ENCODE measurements around the gene TBC1D32. TPM values are rescaled to one million over a fixed set of nuclear protein-coding genes. Genes with fewer than 3 reads are reported as not detected.
"Not testable (repeated sequence)": the region's sequence is repeated elsewhere in the genome, so short reads cannot be mapped to it uniquely, and the experiment has no call there.

The TBC1D32 gene
- total RNA-seq, 1 donor from 2014 or later: 2.1 TPM

- no peak overlapping the region for H3K4me3 ChIP-seq
- no peak for TF ChIP-seq CTCF (IDR thresholded peaks at IDR 0.05)
- no peaks in the 10 kb centered on the region for H3K27me3 ChIP-seq
- intact Hi-C loops (cut with DNase I): no loop called here
- H3K4me1 ChIP-seq: no peaks in the 10 kb centered on the region
- no peaks in the 10 kb centered on the region for H3K9me3 ChIP-seq
- H3K27ac ChIP-seq: no peak overlapping the region
- H3K36me3 ChIP-seq: no peaks in the 10 kb centered on the region
- DNase-seq (ENCODE audit: low spot score in 2 of 2): no peak
Observed at GRCh38 chr6:121235386-121235785, 98.9 kb downstream of the TBC1D32 start.

- Histone ChIP-seq H3K27me3 (no peaks in the 10 kb centered on the region), H3K36me3 (no peaks in the 10 kb centered on the region), H3K4me3 (no peak overlapping the region), H3K9me3 (no peaks in the 10 kb centered on the region), H3K27ac (no peak overlapping the region), H3K4me1 (no peaks in the 10 kb centered on the region)
- intact Hi-C loops (cut with DNase I): no loop called here
- TF ChIP-seq CTCF (IDR thresholded peaks at IDR 0.05): no peak
- no peak for DNase-seq (ENCODE audit: low spot score in 2 of 2)
Observed at GRCh38 chr6:121223930-121224329, 110.3 kb downstream of the TBC1D32 start.

- TF ChIP-seq CTCF (IDR thresholded peaks at IDR 0.05): no peak
- intact Hi-C loops (cut with DNase I): no loop called here
- no peaks in the 10 kb centered on the region for H3K4me1 ChIP-seq
- no peaks in the 10 kb centered on the region for H3K36me3 ChIP-seq
- no peak for DNase-seq (ENCODE audit: low spot score in 2 of 2)
- no peaks in the 10 kb centered on the region for H3K9me3 ChIP-seq
- H3K27me3 ChIP-seq: no peaks in the 10 kb centered on the region
- H3K27ac ChIP-seq: no peak overlapping the region
- H3K4me3 ChIP-seq: no peak overlapping the region
Observed at GRCh38 chr6:121223212-121223611, 111.1 kb downstream of the TBC1D32 start.

GRCh38 chr6:121222656-121223055 is 111.6 kb downstream of the TBC1D32 start:
- Histone ChIP-seq H3K4me3 (no peak overlapping the region), H3K9me3 (no peaks in the 10 kb centered on the region), H3K4me1 (no peaks in the 10 kb centered on the region), H3K27ac (no peak overlapping the region), H3K27me3 (no peaks in the 10 kb centered on the region), H3K36me3 (no peaks in the 10 kb centered on the region)
- DNase-seq (ENCODE audit: low spot score in 2 of 2): no peak
- intact Hi-C loops (cut with DNase I): no loop called here
- no peak for TF ChIP-seq CTCF (IDR thresholded peaks at IDR 0.05)

- Histone ChIP-seq H3K27me3 (no peaks in the 10 kb centered on the region), H3K27ac (no peak overlapping the region), H3K4me1 (no peaks in the 10 kb centered on the region), H3K4me3 (no peak overlapping the region), H3K9me3 (no peaks in the 10 kb centered on the region), H3K36me3 (peaks cover 0 to 12% of the 10 kb centered on the region in 2 donors)
- DNase-seq (ENCODE audit: low spot score in 2 of 2): no peak
- intact Hi-C loops (cut with DNase I): no loop called here
- no peak for TF ChIP-seq CTCF (IDR thresholded peaks at IDR 0.05)
Observed at GRCh38 chr6:121216928-121217327, 117.4 kb downstream of the TBC1D32 start.

GRCh38 chr6:121213341-121213740 is 120.9 kb downstream of the TBC1D32 start:
- H3K27me3 ChIP-seq; intact Hi-C loops (cut with DNase I); DNase-seq (ENCODE audit: low spot score in 2 of 2): not testable (repeated sequence)

More at GRCh38 chr6:121213341-121213740, 120.9 kb downstream of the TBC1D32 start:
- not testable (repeated sequence) for H3K9me3 ChIP-seq, H3K4me1 ChIP-seq, H3K27ac ChIP-seq, H3K4me3 ChIP-seq
- H3K36me3 ChIP-seq: peaks cover 0 to 12% of the 10 kb centered on the region in 2 donors

Data from ascending aorta (tissue), 2 donors.